Kidney (tissue), 14 donors: ENCODE measurements around the gene CFL2. TPM values are rescaled to one million over a fixed set of nuclear protein-coding genes. Genes with fewer than 3 reads are reported as not detected.

Experiments
- DNase-seq, 5 donors: peaks; one replicate each; pipeline ENCODE4 v3.0.0-alpha.2; 2013 to 2020
- FAIRE-seq: peaks from 2 replicates; lab custom pipeline; 2012; peaks lifted over from hg19 to GRCh38; lab: Jason Lieb, UNC
- H3K27ac ChIP-seq, 2 donors: one replicate each; pipeline ENCODE4 v1.7.0; 2013; ENCODE audit warnings: low read depth in 2 of 2, low read length in 2 of 2, inconsistent platforms in 1 of 2
- H3K27me3 ChIP-seq: one replicate; pipeline ENCODE4 v1.7.1; 2013; ENCODE audit warnings: low read length, inconsistent platforms; ENCODE audit not compliant: control insufficient read depth, insufficient read depth
- H3K36me3 ChIP-seq, 3 donors: one replicate each; pipeline versions ENCODE4 v1.7.0 to v1.7.1; 2013; ENCODE audit warnings: low read length in 3 of 3, control low read depth in 1 of 3, inconsistent platforms in 1 of 3; ENCODE audit not compliant: insufficient read depth in 3 of 3, control insufficient read depth in 2 of 3
- H3K4me1 ChIP-seq, 3 donors: one replicate each; pipeline versions ENCODE4 v1.7.0 to v1.7.1; 2013; ENCODE audit warnings: low read length in 3 of 3, inconsistent platforms in 1 of 3, low read depth in 1 of 3; ENCODE audit not compliant: control insufficient read depth in 2 of 3, insufficient read depth in 2 of 3
- H3K4me3 ChIP-seq, 3 donors: one replicate each; pipeline versions ENCODE4 v1.7.0 to v1.8.1; 2013; ENCODE audit warnings: low read length in 3 of 3, control low read depth in 1 of 3, inconsistent platforms in 1 of 3
- H3K9ac ChIP-seq, 3 donors: one replicate each; pipeline versions ENCODE4 v1.7.0 to v1.7.1; 2013; ENCODE audit warnings: low read length in 3 of 3, control low read depth in 1 of 3, inconsistent platforms in 1 of 3
- H3K9me3 ChIP-seq, 3 donors: one replicate each; pipeline versions ENCODE4 v1.7.0 to v1.7.1; 2013; ENCODE audit warnings: low read length in 3 of 3, control low read depth in 1 of 3, inconsistent platforms in 1 of 3; ENCODE audit not compliant: control insufficient read depth in 2 of 3, insufficient read depth in 1 of 3
- intact Hi-C: fragments of 100-400 bp; cut with DNase I; formaldehyde crosslinking; loops from one replicate; pipeline ENCODE4 v1.11.1; 2022
- polyA plus RNA-seq: library from polyadenylated mRNA; stranded (reverse); fragments of 350-450 nt; fragmentation: Illumina TruSeq; extraction: RNeasy Lipid Tissue Mini Kit (QIAGEN cat#74804); gene quantifications from one replicate; pipeline ENCODE4 v1.2.3, GENCODE V29; 2014; ENCODE audit warnings: low read depth, low replicate concordance; ENCODE audit not compliant: insufficient read depth
- total RNA-seq: library from RNA; stranded (reverse); fragmentation: NEBNext Ultra II Directional; extraction: Animal tissue kit (Norgen Biotek cat#: 25700); gene quantifications from one replicate; pipeline ENCODE4 v1.2.1, GENCODE V29; 2021
- TF ChIP-seq, protein P1 (sequence below): IDR thresholded peaks from 3 replicates; pipeline ENCODE4 v1.5.1; 2012; ENCODE audit warnings: mild to moderate bottlenecking, moderate library complexity, borderline replicate concordance; ENCODE audit not compliant: insufficient read depth; ENCODE audit errors: extremely low read depth
- donor health status: control.
- donor health status: control.
- donor health status: control.
- donor health status: control.
- donor health status: control.
- donor health status: DM: yes; HTN: yes; CAD: no.
- donor health status: Normal renal cell carcinoma (clear cell type).

CFL2 gene
- total and polyA plus RNA-seq, 2 donors from 2014 or later = 32.5 to 56.3 TPM

DNA sequence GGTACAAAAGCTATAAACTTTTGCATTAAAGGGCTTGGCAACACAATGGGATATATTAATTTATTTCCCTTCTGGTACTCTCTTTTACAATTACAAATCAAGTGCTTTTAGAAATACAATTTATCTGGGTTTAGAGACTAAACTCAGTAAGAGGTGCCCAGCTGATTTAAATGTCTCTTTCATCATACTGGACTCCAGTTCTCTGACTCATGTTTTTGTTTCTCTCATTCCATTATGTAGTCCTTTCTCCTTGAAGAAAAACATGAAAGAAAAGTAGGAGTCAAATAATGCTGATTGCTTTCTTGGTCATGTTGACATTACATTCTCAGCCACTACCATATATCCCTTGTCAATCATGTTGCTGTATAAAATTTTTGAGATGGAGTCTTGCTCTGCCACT, 36.3 kb upstream of the CFL2 start:
- no peak overlapping the region for H3K9ac ChIP-seq
- H3K27ac ChIP-seq = no peak overlapping the region
- no peaks in the 10 kb centered on the region for H3K9me3 ChIP-seq
- TF ChIP-seq, protein P1, sequence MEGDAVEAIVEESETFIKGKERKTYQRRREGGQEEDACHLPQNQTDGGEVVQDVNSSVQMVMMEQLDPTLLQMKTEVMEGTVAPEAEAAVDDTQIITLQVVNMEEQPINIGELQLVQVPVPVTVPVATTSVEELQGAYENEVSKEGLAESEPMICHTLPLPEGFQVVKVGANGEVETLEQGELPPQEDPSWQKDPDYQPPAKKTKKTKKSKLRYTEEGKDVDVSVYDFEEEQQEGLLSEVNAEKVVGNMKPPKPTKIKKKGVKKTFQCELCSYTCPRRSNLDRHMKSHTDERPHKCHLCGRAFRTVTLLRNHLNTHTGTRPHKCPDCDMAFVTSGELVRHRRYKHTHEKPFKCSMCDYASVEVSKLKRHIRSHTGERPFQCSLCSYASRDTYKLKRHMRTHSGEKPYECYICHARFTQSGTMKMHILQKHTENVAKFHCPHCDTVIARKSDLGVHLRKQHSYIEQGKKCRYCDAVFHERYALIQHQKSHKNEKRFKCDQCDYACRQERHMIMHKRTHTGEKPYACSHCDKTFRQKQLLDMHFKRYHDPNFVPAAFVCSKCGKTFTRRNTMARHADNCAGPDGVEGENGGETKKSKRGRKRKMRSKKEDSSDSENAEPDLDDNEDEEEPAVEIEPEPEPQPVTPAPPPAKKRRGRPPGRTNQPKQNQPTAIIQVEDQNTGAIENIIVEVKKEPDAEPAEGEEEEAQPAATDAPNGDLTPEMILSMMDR = no peak
- no peaks in the 10 kb centered on the region for H3K36me3 ChIP-seq
- FAIRE-seq = no peak
- no peak overlapping the region for H3K4me3 ChIP-seq
- intact Hi-C loops = no loop called here
- no peaks in the 10 kb centered on the region for H3K27me3 ChIP-seq
- DNase-seq = no peak
- H3K4me1 ChIP-seq = no peaks in the 10 kb centered on the region

- intact Hi-C loops = no loop called here
- H3K9ac ChIP-seq = no peak overlapping the region
- H3K36me3 ChIP-seq = no peaks in the 10 kb centered on the region
- no peaks in the 10 kb centered on the region for H3K4me1 ChIP-seq
- H3K27me3 ChIP-seq = no peaks in the 10 kb centered on the region
- no peak for FAIRE-seq
- no peak overlapping the region for H3K27ac ChIP-seq
- no peak overlapping the region for H3K4me3 ChIP-seq
- TF ChIP-seq, protein P1 = no peak
- no peak for DNase-seq
- H3K9me3 ChIP-seq = no peaks in the 10 kb centered on the region
These were observed 35.8 kb upstream of the CFL2 start for GRCh38 chr14:34750233-34750632.

DNA sequence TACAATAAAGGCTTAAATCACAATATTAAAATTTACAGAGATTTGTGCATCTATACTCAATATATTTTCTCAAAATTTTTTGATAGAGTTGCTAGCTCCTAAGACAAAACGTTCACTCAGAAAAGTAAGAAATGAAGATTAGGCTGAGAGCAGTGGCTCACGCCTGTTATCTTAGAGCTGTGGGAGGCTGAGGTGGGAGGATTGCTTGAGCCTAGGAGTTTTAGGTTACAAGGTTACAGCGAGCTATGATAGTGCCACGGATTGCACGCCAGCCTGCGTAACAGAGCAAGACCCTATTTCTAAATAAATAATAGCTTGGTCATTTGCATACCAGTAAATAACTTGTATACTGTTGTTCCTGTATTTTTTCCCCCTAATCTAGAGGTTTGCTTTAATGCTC, 35.0 kb upstream of the CFL2 start:
- DNase-seq (no peak), FAIRE-seq (no peak)
- Histone ChIP-seq H3K9ac (no peak overlapping the region), H3K4me1 (no peaks in the 10 kb centered on the region), H3K27ac (no peak overlapping the region), H3K4me3 (no peak overlapping the region), H3K9me3 (no peaks in the 10 kb centered on the region), H3K27me3 (no peaks in the 10 kb centered on the region), H3K36me3 (no peaks in the 10 kb centered on the region)
- TF ChIP-seq, protein P1 = no peak
- intact Hi-C loops = no loop called here
